Esophagus squamous epithelium (tissue), 4 donors: Measurements from ENCODE around the gene WDR86.

Experiments
- POLR2A ChIP-seq, 4 donors: fragments of 450-650 bp; IDR thresholded peaks; one replicate each; pipeline ENCODE4 v1.6.1; 2017; ENCODE audit warnings: antibody characterized with exemption in 4 of 4, mild to moderate bottlenecking in 4 of 4, moderate library complexity in 3 of 4
- TF ChIP-seq, protein P1 (sequence below), 6 experiments: fragments of 450-650 bp in 4 of 6; fragments of 200-600 bp in 2 of 6; sonication (generic) in 2 of 6; IDR thresholded peaks; one replicate each; pipeline ENCODE4 v1.5.1; 2016 to 2019; ENCODE audit warnings: antibody characterized with exemption in 6 of 6, mild to moderate bottlenecking in 4 of 6, moderate library complexity in 4 of 6

- TF ChIP-seq, protein P1, sequence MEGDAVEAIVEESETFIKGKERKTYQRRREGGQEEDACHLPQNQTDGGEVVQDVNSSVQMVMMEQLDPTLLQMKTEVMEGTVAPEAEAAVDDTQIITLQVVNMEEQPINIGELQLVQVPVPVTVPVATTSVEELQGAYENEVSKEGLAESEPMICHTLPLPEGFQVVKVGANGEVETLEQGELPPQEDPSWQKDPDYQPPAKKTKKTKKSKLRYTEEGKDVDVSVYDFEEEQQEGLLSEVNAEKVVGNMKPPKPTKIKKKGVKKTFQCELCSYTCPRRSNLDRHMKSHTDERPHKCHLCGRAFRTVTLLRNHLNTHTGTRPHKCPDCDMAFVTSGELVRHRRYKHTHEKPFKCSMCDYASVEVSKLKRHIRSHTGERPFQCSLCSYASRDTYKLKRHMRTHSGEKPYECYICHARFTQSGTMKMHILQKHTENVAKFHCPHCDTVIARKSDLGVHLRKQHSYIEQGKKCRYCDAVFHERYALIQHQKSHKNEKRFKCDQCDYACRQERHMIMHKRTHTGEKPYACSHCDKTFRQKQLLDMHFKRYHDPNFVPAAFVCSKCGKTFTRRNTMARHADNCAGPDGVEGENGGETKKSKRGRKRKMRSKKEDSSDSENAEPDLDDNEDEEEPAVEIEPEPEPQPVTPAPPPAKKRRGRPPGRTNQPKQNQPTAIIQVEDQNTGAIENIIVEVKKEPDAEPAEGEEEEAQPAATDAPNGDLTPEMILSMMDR (IDR thresholded peaks at IDR 0.05) = no peak
- TF ChIP-seq POLR2A (IDR thresholded peaks at IDR 0.05) = no peak
These were observed 4.8 kb downstream of the WDR86 start for GRCh38 chr7:151405056-151405455.
